ENCODE results near the gene OPHN1.

The OPHN1 gene

DNA sequence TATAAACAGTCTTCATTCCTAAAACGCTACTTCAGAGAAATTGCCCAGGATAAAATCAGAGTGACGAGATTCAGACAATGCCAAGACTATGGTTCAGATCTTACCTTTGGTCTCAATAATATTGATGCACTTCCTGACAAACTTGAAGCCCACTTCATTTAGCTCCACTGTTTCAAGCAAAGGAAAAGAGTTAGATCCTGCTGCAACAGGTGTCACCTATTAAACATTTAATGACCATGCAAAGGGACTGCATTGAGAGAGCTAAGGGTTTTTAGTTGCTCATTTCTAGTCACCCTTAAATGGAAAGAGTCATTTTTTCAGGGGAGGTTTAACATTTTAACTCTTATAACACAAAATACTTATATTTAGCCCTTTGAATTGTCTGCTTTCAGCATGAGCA is 239.5 kb downstream of the OPHN1 start:
- peaks cover 0 to 8% of the 10 kb centered on the region in 2 donors for H3K36me3 ChIP-seq (ENCODE audit: control insufficient read depth in 1 of 2, insufficient read depth in 2 of 2, low read length in 2 of 2)

DNA sequence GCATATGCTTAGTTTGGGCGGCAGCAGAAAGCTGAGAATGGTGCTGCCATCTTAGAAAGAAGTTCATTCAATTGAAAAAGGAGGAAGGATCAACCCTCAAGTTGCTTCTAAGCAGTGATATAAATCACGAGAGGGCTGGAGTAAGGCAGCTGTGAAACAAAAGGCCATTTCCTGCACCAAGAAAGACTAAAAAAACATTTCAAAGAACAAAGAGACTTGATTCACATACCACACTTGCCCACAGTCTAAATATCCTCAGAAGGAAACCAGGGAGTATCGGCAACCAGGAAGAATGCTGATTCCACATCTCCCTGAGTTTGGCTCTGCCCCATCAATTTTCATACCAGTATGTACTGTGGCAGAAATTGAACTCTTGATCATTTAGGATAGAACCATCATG is 240.1 kb downstream of the OPHN1 start:
- H3K27me3 ChIP-seq (ENCODE audit: low read depth, low read length) = no peaks in the 10 kb centered on the region
- peaks cover 0 to 8% of the 10 kb centered on the region in 2 donors for H3K36me3 ChIP-seq (ENCODE audit: control insufficient read depth in 1 of 2, insufficient read depth in 2 of 2, low read length in 2 of 2)
- H3K4me3 ChIP-seq (ENCODE audit: low read depth in 1 of 2, low read length in 2 of 2) = no peak overlapping the region
- H3K27ac ChIP-seq (ENCODE audit: low read length) = no peak overlapping the region
- no peaks in the 10 kb centered on the region for H3K9me3 ChIP-seq (ENCODE audit: control insufficient read depth in 1 of 2, low read length in 2 of 2)
- H3K4me1 ChIP-seq (ENCODE audit: control insufficient read depth in 1 of 2, insufficient read depth in 2 of 2, low read length in 2 of 2) = no peaks in the 10 kb centered on the region

More for the DNA sequence above, 239.5 kb downstream of the OPHN1 start:
- no peaks in the 10 kb centered on the region for H3K27me3 ChIP-seq (ENCODE audit: low read depth, low read length)
- H3K9me3 ChIP-seq (ENCODE audit: control insufficient read depth in 1 of 2, low read length in 2 of 2) = no peaks in the 10 kb centered on the region
- no peak overlapping the region for H3K4me3 ChIP-seq (ENCODE audit: low read depth in 1 of 2, low read length in 2 of 2)
- H3K4me1 ChIP-seq (ENCODE audit: control insufficient read depth in 1 of 2, insufficient read depth in 2 of 2, low read length in 2 of 2) = no peaks in the 10 kb centered on the region
- no peak overlapping the region for H3K27ac ChIP-seq (ENCODE audit: low read length)

DNA sequence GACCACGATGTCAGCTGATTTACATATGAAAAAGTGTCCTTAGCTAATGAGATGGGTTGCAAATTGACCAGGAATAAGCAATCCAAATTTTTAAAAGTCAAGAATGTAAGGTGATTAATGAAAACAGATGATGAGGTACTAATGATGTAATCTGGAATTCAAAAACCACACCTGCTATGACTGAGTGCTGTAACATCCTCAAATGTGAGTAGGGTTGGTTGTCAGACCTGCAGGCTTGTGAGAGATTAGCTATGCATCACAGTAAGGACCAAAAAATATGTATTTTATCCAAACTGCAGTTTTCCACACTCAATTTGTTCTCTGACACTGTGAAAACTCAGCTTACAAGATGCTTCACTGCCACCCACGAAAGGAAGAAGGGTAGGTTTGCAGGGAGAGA is 242.5 kb downstream of the OPHN1 start:
- H3K27me3 ChIP-seq (ENCODE audit: low read depth, low read length) = no peaks in the 10 kb centered on the region
- no peaks in the 10 kb centered on the region for H3K4me1 ChIP-seq (ENCODE audit: control insufficient read depth in 1 of 2, insufficient read depth in 2 of 2, low read length in 2 of 2)
- H3K27ac ChIP-seq (ENCODE audit: low read length) = no peak overlapping the region
- peaks cover 0 to 8% of the 10 kb centered on the region in 2 donors for H3K36me3 ChIP-seq (ENCODE audit: control insufficient read depth in 1 of 2, insufficient read depth in 2 of 2, low read length in 2 of 2)
- H3K9me3 ChIP-seq (ENCODE audit: control insufficient read depth in 1 of 2, low read length in 2 of 2) = no peaks in the 10 kb centered on the region
- H3K4me3 ChIP-seq (ENCODE audit: low read depth in 1 of 2, low read length in 2 of 2) = no peak overlapping the region

DNA sequence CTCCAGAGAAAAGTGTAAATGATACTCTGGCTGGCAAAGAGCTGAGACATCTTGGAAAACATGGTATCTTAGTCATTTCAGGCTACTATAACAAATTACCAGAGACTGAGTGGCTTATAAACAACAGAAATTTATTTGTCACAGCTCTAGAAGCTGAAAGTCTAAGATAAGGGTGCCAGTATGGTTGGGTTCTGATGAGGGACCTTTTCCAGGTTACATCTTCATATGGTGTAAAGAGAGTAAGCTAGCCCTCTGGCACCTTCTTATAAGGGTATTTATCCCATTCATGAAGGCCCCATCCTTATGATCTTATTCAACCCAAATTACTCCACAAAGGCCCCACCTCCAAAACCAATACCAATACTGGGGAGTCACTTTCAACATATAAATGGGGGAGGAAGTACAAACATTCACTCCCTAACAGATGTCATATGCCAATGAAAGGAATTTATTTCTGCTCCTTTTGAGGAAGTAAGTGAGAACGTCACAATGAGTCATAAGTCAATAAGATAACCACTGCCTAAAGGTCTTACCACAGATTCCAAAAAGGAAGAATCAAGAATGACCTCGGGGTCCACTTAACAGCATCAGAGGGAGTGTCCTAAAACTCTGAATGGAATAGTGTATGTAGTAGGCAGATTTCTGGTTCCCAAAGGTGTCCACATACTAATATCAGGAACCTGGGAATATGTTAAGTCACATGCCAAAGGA is 246.6 kb downstream of the OPHN1 start:
- no peaks in the 10 kb centered on the region for H3K27me3 ChIP-seq (ENCODE audit: low read depth, low read length)
- H3K4me3 ChIP-seq (ENCODE audit: low read depth in 1 of 2, low read length in 2 of 2) = no peak overlapping the region
- H3K4me1 ChIP-seq (ENCODE audit: control insufficient read depth in 1 of 2, insufficient read depth in 2 of 2, low read length in 2 of 2) = no peaks in the 10 kb centered on the region
- H3K27ac ChIP-seq (ENCODE audit: low read length) = no peak overlapping the region
- H3K36me3 ChIP-seq (ENCODE audit: control insufficient read depth in 1 of 2, insufficient read depth in 2 of 2, low read length in 2 of 2) = peaks cover 0 to 8% of the 10 kb centered on the region in 2 donors
- H3K9me3 ChIP-seq (ENCODE audit: control insufficient read depth in 1 of 2, low read length in 2 of 2) = no peaks in the 10 kb centered on the region

GRCh38 chrX:68185161-68185560 is 248.1 kb downstream of the OPHN1 start:
- H3K4me3 ChIP-seq (ENCODE audit: low read depth in 1 of 2, low read length in 2 of 2) = no peak overlapping the region
- H3K27me3 ChIP-seq (ENCODE audit: low read depth, low read length) = no peaks in the 10 kb centered on the region
- H3K4me1 ChIP-seq (ENCODE audit: control insufficient read depth in 1 of 2, insufficient read depth in 2 of 2, low read length in 2 of 2) = no peaks in the 10 kb centered on the region
- H3K27ac ChIP-seq (ENCODE audit: low read length) = no peak overlapping the region
- no peaks in the 10 kb centered on the region for H3K36me3 ChIP-seq (ENCODE audit: control insufficient read depth in 1 of 2, insufficient read depth in 2 of 2, low read length in 2 of 2)
- no peaks in the 10 kb centered on the region for H3K9me3 ChIP-seq (ENCODE audit: control insufficient read depth in 1 of 2, low read length in 2 of 2)

DNA sequence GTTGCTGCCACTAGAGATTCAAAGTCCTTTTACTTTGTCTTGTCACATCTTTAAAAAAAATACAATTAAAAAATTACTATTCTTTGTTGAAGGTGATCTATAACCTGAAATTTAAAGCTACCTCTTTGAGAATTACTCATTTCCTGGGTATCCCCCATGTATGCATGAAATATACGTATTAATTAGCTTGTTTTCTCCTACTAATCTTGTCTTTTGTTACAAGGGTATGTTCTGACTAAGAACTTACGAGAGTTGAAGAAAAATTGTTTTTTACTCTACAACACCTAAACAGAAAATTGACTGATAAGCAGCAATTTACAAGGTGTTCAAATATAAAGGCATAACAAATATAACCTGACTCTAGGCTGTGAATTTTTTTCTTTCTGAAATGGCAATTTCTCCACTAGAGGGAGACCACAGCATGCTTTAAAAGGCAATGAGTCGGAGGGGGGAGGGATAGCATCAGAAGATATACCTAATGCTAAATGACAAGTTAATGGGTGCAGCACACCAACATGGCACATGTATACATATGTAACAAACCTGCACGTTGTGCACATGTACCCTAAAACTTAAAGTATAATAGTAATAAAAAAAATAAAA is 249.6 kb downstream of the OPHN1 start:
- Histone ChIP-seq H3K27me3 (ENCODE audit: low read depth, low read length) (no peaks in the 10 kb centered on the region), H3K9me3 (ENCODE audit: control insufficient read depth in 1 of 2, low read length in 2 of 2) (no peaks in the 10 kb centered on the region), H3K27ac (ENCODE audit: low read length) (no peak overlapping the region), H3K36me3 (ENCODE audit: control insufficient read depth in 1 of 2, insufficient read depth in 2 of 2, low read length in 2 of 2) (no peaks in the 10 kb centered on the region), H3K4me1 (ENCODE audit: control insufficient read depth in 1 of 2, insufficient read depth in 2 of 2, low read length in 2 of 2) (no peaks in the 10 kb centered on the region), H3K4me3 (ENCODE audit: low read depth in 1 of 2, low read length in 2 of 2) (no peak overlapping the region)

GRCh38 chrX:68180579-68180978 is 252.7 kb downstream of the OPHN1 start:
- no peak overlapping the region for H3K4me3 ChIP-seq (ENCODE audit: low read depth in 1 of 2, low read length in 2 of 2)
- no peaks in the 10 kb centered on the region for H3K9me3 ChIP-seq (ENCODE audit: control insufficient read depth in 1 of 2, low read length in 2 of 2)
- H3K27me3 ChIP-seq (ENCODE audit: low read depth, low read length) = no peaks in the 10 kb centered on the region
- H3K27ac ChIP-seq (ENCODE audit: low read length) = no peak overlapping the region
- H3K4me1 ChIP-seq (ENCODE audit: control insufficient read depth in 1 of 2, insufficient read depth in 2 of 2, low read length in 2 of 2) = no peaks in the 10 kb centered on the region
- H3K36me3 ChIP-seq (ENCODE audit: control insufficient read depth in 1 of 2, insufficient read depth in 2 of 2, low read length in 2 of 2) = no peaks in the 10 kb centered on the region

GRCh38 chrX:68179355-68179754 is 253.9 kb downstream of the OPHN1 start:
- no peak overlapping the region for H3K4me3 ChIP-seq (ENCODE audit: low read depth in 1 of 2, low read length in 2 of 2)
- peaks cover 0 to 2% of the 10 kb centered on the region in 2 donors for H3K4me1 ChIP-seq (ENCODE audit: control insufficient read depth in 1 of 2, insufficient read depth in 2 of 2, low read length in 2 of 2)
- no peaks in the 10 kb centered on the region for H3K27me3 ChIP-seq (ENCODE audit: low read depth, low read length)
- H3K27ac ChIP-seq (ENCODE audit: low read length) = no peak overlapping the region
- H3K9me3 ChIP-seq (ENCODE audit: control insufficient read depth in 1 of 2, low read length in 2 of 2) = no peaks in the 10 kb centered on the region
- no peaks in the 10 kb centered on the region for H3K36me3 ChIP-seq (ENCODE audit: control insufficient read depth in 1 of 2, insufficient read depth in 2 of 2, low read length in 2 of 2)

GRCh38 chrX:68177542-68177941 is 255.8 kb downstream of the OPHN1 start:
- Histone ChIP-seq H3K4me1 (ENCODE audit: control insufficient read depth in 1 of 2, insufficient read depth in 2 of 2, low read length in 2 of 2) (peaks cover 0 to 2% of the 10 kb centered on the region in 2 donors), H3K27me3 (ENCODE audit: low read depth, low read length) (no peaks in the 10 kb centered on the region), H3K4me3 (ENCODE audit: low read depth in 1 of 2, low read length in 2 of 2) (no peak overlapping the region), H3K9me3 (ENCODE audit: control insufficient read depth in 1 of 2, low read length in 2 of 2) (no peaks in the 10 kb centered on the region), H3K36me3 (ENCODE audit: control insufficient read depth in 1 of 2, insufficient read depth in 2 of 2, low read length in 2 of 2) (no peaks in the 10 kb centered on the region), H3K27ac (ENCODE audit: low read length) (no peak overlapping the region)

- H3K9me3 ChIP-seq (ENCODE audit: control insufficient read depth in 1 of 2, low read length in 2 of 2) = no peaks in the 10 kb centered on the region
- no peaks in the 10 kb centered on the region for H3K36me3 ChIP-seq (ENCODE audit: control insufficient read depth in 1 of 2, insufficient read depth in 2 of 2, low read length in 2 of 2)
- H3K4me1 ChIP-seq (ENCODE audit: control insufficient read depth in 1 of 2, insufficient read depth in 2 of 2, low read length in 2 of 2) = peaks cover 0 to 2% of the 10 kb centered on the region in 2 donors
- H3K4me3 ChIP-seq (ENCODE audit: low read depth in 1 of 2, low read length in 2 of 2) = no peak overlapping the region
- no peak overlapping the region for H3K27ac ChIP-seq (ENCODE audit: low read length)
- no peaks in the 10 kb centered on the region for H3K27me3 ChIP-seq (ENCODE audit: low read depth, low read length)
Observed at GRCh38 chrX:68175562-68175961, 257.7 kb downstream of the OPHN1 start.

DNA sequence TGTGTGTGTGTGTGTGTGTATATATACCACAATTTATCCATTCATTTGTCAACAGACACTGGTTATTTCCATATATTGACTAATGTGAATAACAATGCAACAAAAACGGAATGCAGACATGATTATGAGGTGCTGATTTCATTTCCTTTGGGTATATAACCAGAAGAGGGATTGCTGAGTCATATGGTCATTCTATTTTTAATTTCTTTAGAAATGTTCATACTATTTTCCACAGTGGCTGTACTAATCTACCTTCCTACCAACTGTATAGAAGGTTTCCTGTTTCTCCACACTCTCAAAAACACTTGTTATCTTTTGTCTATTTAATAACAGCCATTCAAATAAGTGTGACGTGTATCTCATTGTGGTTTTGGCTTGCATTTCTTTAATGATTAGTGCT is 269.9 kb downstream of the OPHN1 start:
- Histone ChIP-seq H3K36me3 (ENCODE audit: control insufficient read depth in 1 of 2, insufficient read depth in 2 of 2, low read length in 2 of 2) (no peaks in the 10 kb centered on the region), H3K4me3 (ENCODE audit: low read depth in 1 of 2, low read length in 2 of 2) (no peak overlapping the region), H3K9me3 (ENCODE audit: control insufficient read depth in 1 of 2, low read length in 2 of 2) (no peaks in the 10 kb centered on the region), H3K27me3 (ENCODE audit: low read depth, low read length) (no peaks in the 10 kb centered on the region), H3K27ac (ENCODE audit: low read length) (no peak overlapping the region), H3K4me1 (ENCODE audit: control insufficient read depth in 1 of 2, insufficient read depth in 2 of 2, low read length in 2 of 2) (no peaks in the 10 kb centered on the region)

DNA sequence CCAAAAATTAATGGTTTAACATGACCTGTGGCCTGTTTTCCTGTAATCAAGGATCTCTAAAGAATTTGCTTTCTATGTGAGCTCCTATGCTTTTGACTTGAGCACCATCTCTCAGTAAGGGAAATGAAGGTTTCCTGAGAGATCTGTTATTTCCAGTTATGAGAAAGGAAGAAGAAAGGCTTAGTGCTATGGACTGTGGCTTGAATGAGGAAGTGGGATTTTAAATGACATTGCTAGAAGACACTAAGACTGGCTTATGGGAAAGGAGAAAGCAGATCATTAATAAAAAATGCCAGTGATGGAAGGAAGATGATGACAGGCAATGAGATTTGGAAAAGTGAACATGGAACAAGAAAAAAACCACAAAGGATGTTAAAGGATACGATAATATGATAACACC is 285.4 kb downstream of the OPHN1 start:
- H3K9me3 ChIP-seq (ENCODE audit: control insufficient read depth in 1 of 2, low read length in 2 of 2) = no peaks in the 10 kb centered on the region
- no peaks in the 10 kb centered on the region for H3K36me3 ChIP-seq (ENCODE audit: control insufficient read depth in 1 of 2, insufficient read depth in 2 of 2, low read length in 2 of 2)
- no peaks in the 10 kb centered on the region for H3K27me3 ChIP-seq (ENCODE audit: low read depth, low read length)
- H3K4me1 ChIP-seq (ENCODE audit: control insufficient read depth in 1 of 2, insufficient read depth in 2 of 2, low read length in 2 of 2) = no peaks in the 10 kb centered on the region
- no peak overlapping the region for H3K4me3 ChIP-seq (ENCODE audit: low read depth in 1 of 2, low read length in 2 of 2)
- H3K27ac ChIP-seq (ENCODE audit: low read length) = no peak overlapping the region
